Upper lobe of left lung (tissue), 6 donors: ENCODE data around the gene LSM3. TPM values are rescaled to one million over a fixed set of nuclear protein-coding genes. Genes with fewer than 3 reads are reported as not detected.

ENCODE experiments used
- ATAC-seq, 2 donors: fragments of 200-7000 bp; cut with Tn5 transposase; one replicate each; pipeline ENCODE4 v1.9.1; 2022; ENCODE audit warnings: mild to moderate bottlenecking in 2 of 2, moderate library complexity in 2 of 2; ENCODE audit not compliant: low FRiP score in 2 of 2
- DNase-seq, 2 donors: peaks; one replicate each; pipeline ENCODE4 v3.0.0-alpha.2; 2019 to 2020
- H3K27ac ChIP-seq, 4 donors: fragments of 200-600 bp; sonication (generic); one replicate each; pipeline ENCODE4 v1.5.1; 2016 to 2019
- H3K27me3 ChIP-seq, 4 donors: fragments of 200-600 bp; sonication (generic); one replicate each; pipeline ENCODE4 v1.5.1; 2017 to 2019
- H3K36me3 ChIP-seq, 4 donors: fragments of 200-600 bp; sonication (generic); one replicate each; pipeline ENCODE4 v1.5.1; 2016 to 2019
- H3K4me1 ChIP-seq, 4 donors: fragments of 200-600 bp; sonication (generic); one replicate each; pipeline ENCODE4 v1.5.1; 2018 to 2019
- H3K4me3 ChIP-seq, 4 donors: fragments of 200-600 bp; sonication (generic); one replicate each; pipeline ENCODE4 v1.5.1; 2017 to 2019; ENCODE audit warnings: mild to moderate bottlenecking in 2 of 4, moderate library complexity in 1 of 4
- H3K9me3 ChIP-seq, 4 donors: fragments of 200-600 bp; sonication (generic); one replicate each; pipeline ENCODE4 v1.5.1; 2018 to 2019
- CTCF ChIP-seq, 6 experiments: fragments of 450-650 bp in 4 of 6; fragments of 200-600 bp in 2 of 6; sonication (generic) in 2 of 6; IDR thresholded peaks; one replicate each; pipeline ENCODE4 v1.5.1; 2016 to 2019; ENCODE audit warnings: antibody characterized with exemption in 6 of 6
- EP300 ChIP-seq, 4 donors: sonication (generic); formaldehyde crosslinking; IDR thresholded peaks; one replicate each; pipeline ENCODE4 v1.5.1; 2017; ENCODE audit warnings: antibody characterized with exemption in 4 of 4, control low read depth in 2 of 4
- POLR2A ChIP-seq, 4 donors: fragments of 450-650 bp; IDR thresholded peaks; one replicate each; pipeline ENCODE4 v1.5.1; 2016 to 2017; ENCODE audit warnings: antibody characterized with exemption in 4 of 4, mild to moderate bottlenecking in 2 of 4
- POLR2AphosphoS5 ChIP-seq, 2 donors: sonication (generic); formaldehyde crosslinking; IDR thresholded peaks; one replicate each; pipeline ENCODE4 v1.5.1; 2017; ENCODE audit warnings: antibody characterized with exemption in 2 of 2
- WGBS, 2 donors: methylation state at CpG; one replicate each; pipeline ENCODE4 v1.1.5; 2017 to 2018; 5-methylcytosine and 5-hydroxymethylcytosine counted together
- total RNA-seq, 6 donors: library from RNA; depleted of rRNA in 4 of 6; stranded (reverse); fragments of >200 nt in 4 of 6; gene quantifications; one replicate each; pipeline versions ENCODE4 v1.1.0 to v1.2.1, GENCODE V29; 2016 to 2021
- donor health status: DM: no; HTN: no; CAD: no; lungs with moderate emphysema.
- donor health status: DM: no; HTN: yes; CAD: no; lungs with severe emphysema.

Gene LSM3
- total RNA-seq, 6 donors from 2014 or later = 2.1 to 10.3 (median 8.6) TPM

GRCh38 chr3:14147617-14148016 is 31.0 kb upstream of the LSM3 start:
- H3K9me3 ChIP-seq = no peaks in the 10 kb centered on the region
- ATAC-seq (no peak), DNase-seq (no peak)
- H3K4me3 ChIP-seq = no peak overlapping the region
- TF ChIP-seq POLR2A (IDR thresholded peaks at IDR 0.05) (no peak), EP300 (IDR thresholded peaks at IDR 0.05) (no peak), CTCF (IDR thresholded peaks at IDR 0.05) (no peak), POLR2AphosphoS5 (IDR thresholded peaks at IDR 0.05) (no peak)
- WGBS, 2 donors = 85 to 91% methylated on average over 12 of the region's 12 CpGs
- peaks cover 7 to 69% (median 40%) of the 10 kb centered on the region in 4 donors for H3K36me3 ChIP-seq
- H3K27me3 ChIP-seq = no peaks in the 10 kb centered on the region
- peak overlapping the region in 3 of 4 donors; percentile 26 to 89 (median 86) for H3K27ac ChIP-seq
- H3K4me1 ChIP-seq = peaks cover 26 to 44% (median 35%) of the 10 kb centered on the region in 4 donors

- TF ChIP-seq EP300 (IDR thresholded peaks at IDR 0.05) (no peak), CTCF (IDR thresholded peaks at IDR 0.05) (no peak), POLR2A (IDR thresholded peaks at IDR 0.05) (no peak), POLR2AphosphoS5 (IDR thresholded peaks at IDR 0.05) (no peak)
- Histone ChIP-seq H3K9me3 (no peaks in the 10 kb centered on the region), H3K27me3 (no peaks in the 10 kb centered on the region), H3K36me3 (peaks cover 7 to 73% (median 40%) of the 10 kb centered on the region in 4 donors), H3K4me3 (no peak overlapping the region), H3K4me1 (peaks cover 23 to 37% (median 28%) of the 10 kb centered on the region in 4 donors), H3K27ac (peak overlapping the region in 2 of 4 donors; percentile 20 to 26)
- WGBS, 2 donors = 87 to 88% methylated on average over 27 to 28 of the region's 28 CpGs
- DNase-seq (peak in 1 of 2 donors; percentile 18), ATAC-seq (no peak)
Measured at GRCh38 chr3:14148041-14148985, 30.3 kb upstream of the LSM3 start.

- TF ChIP-seq EP300 (IDR thresholded peaks at IDR 0.05) (no peak), POLR2A (IDR thresholded peaks at IDR 0.05) (no peak), CTCF (IDR thresholded peaks at IDR 0.05) (no peak), POLR2AphosphoS5 (IDR thresholded peaks at IDR 0.05) (no peak)
- DNase-seq (no peak), ATAC-seq (no peak)
- Histone ChIP-seq H3K4me3 (no peak overlapping the region), H3K9me3 (no peaks in the 10 kb centered on the region), H3K4me1 (peaks cover 9 to 20% (median 14%) of the 10 kb centered on the region in 4 donors), H3K27ac (no peak overlapping the region), H3K27me3 (no peaks in the 10 kb centered on the region), H3K36me3 (peaks cover 7 to 87% (median 52%) of the 10 kb centered on the region in 4 donors)
- WGBS, 2 donors = 90 to 97% methylated on average over 9 of the region's 9 CpGs
Measured at GRCh38 chr3:14150078-14150477, 28.5 kb upstream of the LSM3 start.

GRCh38 chr3:14150491-14151230 is 28.0 kb upstream of the LSM3 start:
- H3K27ac ChIP-seq = no peak overlapping the region
- H3K4me1 ChIP-seq = peaks cover 3 to 14% (median 8%) of the 10 kb centered on the region in 4 donors
- 94 to 98% methylated on average over 9 of the region's 9 CpGs for WGBS, 2 donors
- H3K9me3 ChIP-seq = no peaks in the 10 kb centered on the region
- no peak for DNase-seq
- H3K4me3 ChIP-seq = no peak overlapping the region
- ATAC-seq = no peak
- peaks cover 7 to 84% (median 52%) of the 10 kb centered on the region in 4 donors for H3K36me3 ChIP-seq
- no peak for TF ChIP-seq POLR2AphosphoS5 (IDR thresholded peaks at IDR 0.05)
- TF ChIP-seq POLR2A (IDR thresholded peaks at IDR 0.05) = no peak
- TF ChIP-seq EP300 (IDR thresholded peaks at IDR 0.05) = no peak
- no peak for TF ChIP-seq CTCF (IDR thresholded peaks at IDR 0.05)
- no peaks in the 10 kb centered on the region for H3K27me3 ChIP-seq
